HCT116 (cell line): Measurements from ENCODE around the gene SERPINI1. TPM values are rescaled to one million over a fixed set of nuclear protein-coding genes. Genes with fewer than 3 reads are reported as not detected.

Experiments
- ATAC-seq: fragments of 200-7000 bp; cut with Tn5 transposase; 2 replicates; pipeline ENCODE4 v1.9.1; 2020; ENCODE audit warnings: mild to moderate bottlenecking, moderate library complexity
- BruUV-seq: library from RNA; stranded (reverse); fragments of 400-500 nt; replicated peaks from 2 replicates; lab custom pipeline; 2021; lab: Mats Ljungman, UMichigan
- CTCF ChIA-PET: fragments of 300-600 bp; sonication (Branson Sonifier 250); formaldehyde crosslinking; loops from one replicate; lab custom pipeline; 2021; ENCODE audit warnings: antibody characterized with exemption; lab: Charles Lee
- POLR2A ChIA-PET: fragments of 300-600, 350-600 bp; sonication (Branson Sonifier 250); formaldehyde crosslinking; loops from one replicate; lab custom pipeline; 2021; ENCODE audit warnings: antibody characterized with exemption; lab: Charles Lee
- RAD21 ChIA-PET, 2 experiments: fragments of 300-600 bp; sonication (Branson Sonifier 250); formaldehyde crosslinking; loops; one replicate each; lab custom pipeline; 2023; ENCODE audit warnings: low total read pairs in 2 of 2; ENCODE audit not compliant: uncharacterized antibody in 2 of 2, unreplicated experiment in 2 of 2, low non-redundant PET in 1 of 2; lab: Charles Lee
- DNase-seq: peaks from one replicate; pipeline ENCODE4 v3.0.0-alpha.2; 2010; ENCODE audit warnings: low read depth, low spot score
- H2AFZ ChIP-seq: fragments of 200-600 bp; shearing (Covaris generic), sonication (generic); 2 replicates; pipeline ENCODE4 v1.6.1; 2017; ENCODE audit warnings: low read depth, mixed run types, mixed read lengths, antibody characterized with exemption, low read length; ENCODE audit not compliant: poor library complexity, severe bottlenecking
- H3K27ac ChIP-seq: 2 replicates; pipeline ENCODE4 v1.5.1; 2012; ENCODE audit warnings: low read depth, low read length
- H3K27me3 ChIP-seq: fragments of 200-600 bp; sonication (generic); 2 replicates; pipeline ENCODE4 v1.6.1; 2016; ENCODE audit warnings: mixed run types, low read length, mixed read lengths; ENCODE audit not compliant: insufficient read depth
- H3K36me3 ChIP-seq, 2 experiments: fragments of 200-500 bp in 1 of 2; fragments of 200-600 bp in 1 of 2; sonication (Bioruptor generic) in 1 of 2; sonication (generic) in 1 of 2; 2 replicates each; pipeline versions ENCODE4 v1.5.1 to v1.6.1; 2014 to 2016; ENCODE audit warnings: low read length in 2 of 2, inconsistent platforms in 1 of 2, mixed read lengths in 1 of 2, mixed run types in 1 of 2; ENCODE audit not compliant: insufficient read depth in 2 of 2, control insufficient read depth in 1 of 2
- H3K4me1 ChIP-seq, 2 experiments: fragments of 200-600 bp in 1 of 2; sonication (generic) in 1 of 2; 2 replicates each; pipeline versions ENCODE4 v1.5.1 to v1.6.1; 2012 to 2017; ENCODE audit warnings: low read length in 2 of 2, inconsistent platforms in 1 of 2, mild to moderate bottlenecking in 1 of 2, mixed read lengths in 1 of 2, mixed run types in 1 of 2, moderate library complexity in 1 of 2; ENCODE audit not compliant: insufficient read depth in 2 of 2, control insufficient read depth in 1 of 2
- H3K4me2 ChIP-seq: fragments of 200-600 bp; sonication (generic); 2 replicates; pipeline ENCODE4 v1.6.1; 2017; ENCODE audit warnings: mixed run types, low read length, mixed read lengths
- H3K4me3 ChIP-seq, 2 experiments: fragments of 200-600 bp in 1 of 2; sonication (generic) in 1 of 2; replicated peaks in 1 of 2; 2 replicates each; pipeline ENCODE4 v1.5.1; 2011 to 2016; ENCODE audit warnings: low read length in 2 of 2, control low read depth in 1 of 2, low read depth in 1 of 2, mild to moderate bottlenecking in 1 of 2, mixed read lengths in 1 of 2, mixed run types in 1 of 2
- H3K79me2 ChIP-seq: fragments of 200-600 bp; sonication (generic); 2 replicates; pipeline ENCODE4 v1.6.1; 2017; ENCODE audit warnings: mild to moderate bottlenecking, mixed run types, low read length, moderate library complexity, mixed read lengths; ENCODE audit not compliant: insufficient read depth
- H3K9ac ChIP-seq: fragments of 200-600 bp; sonication (generic); 2 replicates; pipeline ENCODE4 v1.6.1; 2016; ENCODE audit warnings: low read length, mixed read lengths
- H3K9me2 ChIP-seq: fragments of 200-600 bp; sonication (generic), shearing (Covaris generic); 2 replicates; pipeline ENCODE4 v1.6.1; 2017; ENCODE audit warnings: mixed run types, mild to moderate bottlenecking, moderate library complexity; ENCODE audit not compliant: insufficient read depth
- H3K9me3 ChIP-seq, 2 experiments: fragments of 200-500 bp in 1 of 2; fragments of 200-600 bp in 1 of 2; sonication (Bioruptor generic) in 1 of 2; sonication (generic) in 1 of 2; 2 replicates each; pipeline ENCODE4 v1.6.1; 2014 to 2017; ENCODE audit warnings: low read length in 2 of 2, mixed read lengths in 2 of 2, inconsistent platforms in 1 of 2, low read depth in 1 of 2, mild to moderate bottlenecking in 1 of 2, mixed run types in 1 of 2, moderate library complexity in 1 of 2; ENCODE audit not compliant: control insufficient read depth in 1 of 2, insufficient read depth in 1 of 2
- H4K20me1 ChIP-seq: fragments of 200-600 bp; sonication (generic), shearing (Covaris generic); 2 replicates; pipeline ENCODE4 v1.6.1; 2017; ENCODE audit warnings: mixed run types, mild to moderate bottlenecking, moderate library complexity; ENCODE audit not compliant: insufficient read depth
- ATF3 ChIP-seq: IDR thresholded peaks from 2 replicates; pipeline ENCODE4 v1.6.1; 2012
- CBX3 ChIP-seq: IDR thresholded peaks from 2 replicates; pipeline ENCODE4 v1.6.1; 2012; ENCODE audit warnings: low read depth
- CEBPB ChIP-seq: IDR thresholded peaks from 2 replicates; pipeline ENCODE4 v1.6.1; 2012; ENCODE audit warnings: low read depth
- ELF1 ChIP-seq: IDR thresholded peaks from 2 replicates; pipeline ENCODE4 v1.6.1; 2012; ENCODE audit warnings: low read depth, borderline replicate concordance
- EZH2phosphoT487 ChIP-seq: fragments of 200-600 bp; IDR thresholded peaks from 2 replicates; pipeline ENCODE4 v1.6.1; 2018; ENCODE audit warnings: antibody characterized with exemption, borderline replicate concordance
- JUND ChIP-seq: IDR thresholded peaks from 2 replicates; pipeline ENCODE4 v1.6.1; 2012
- MAX ChIP-seq: IDR thresholded peaks from 2 replicates; pipeline ENCODE4 v1.6.1; 2012
- POLR2A ChIP-seq: IDR thresholded peaks from 2 replicates; pipeline ENCODE4 v1.7.0; 2011; ENCODE audit warnings: borderline replicate concordance; ENCODE audit not compliant: insufficient read depth, insufficient read length; ENCODE audit errors: extremely low read depth
- SIN3A ChIP-seq: IDR thresholded peaks from 2 replicates; pipeline ENCODE4 v1.6.1; 2012; ENCODE audit warnings: low read depth
- SP1 ChIP-seq: IDR thresholded peaks from 2 replicates; pipeline ENCODE4 v1.6.1; 2012; ENCODE audit warnings: low read depth
- SRF ChIP-seq: IDR thresholded peaks from 2 replicates; pipeline ENCODE4 v1.6.1; 2012; ENCODE audit warnings: low read depth
- YY1 ChIP-seq: IDR thresholded peaks from 2 replicates; pipeline ENCODE4 v1.6.1; 2011; ENCODE audit warnings: low read length, low read depth, moderate library complexity, mild to moderate bottlenecking; ENCODE audit not compliant: insufficient replicate concordance; ENCODE audit errors: extremely low read depth
- ZBTB33 ChIP-seq: IDR thresholded peaks from 2 replicates; pipeline ENCODE4 v1.6.1; 2011; ENCODE audit warnings: mild to moderate bottlenecking, low read length, moderate library complexity; ENCODE audit not compliant: insufficient replicate concordance; ENCODE audit errors: extremely low read depth
- ZFX ChIP-seq: fragments of 450-650 bp; IDR thresholded peaks from 2 replicates; pipeline ENCODE4 v1.6.1; 2017
- intact Hi-C: fragments of 100-400 bp; cut with micrococcal nuclease; formaldehyde crosslinking; loops from 2 replicates; pipeline ENCODE4 v1.10.0; 2022
- total RNA-seq: library from RNA; stranded (reverse); gene quantifications from one replicate; pipeline ENCODE4 v1.2.1, GENCODE V29; 2021; ENCODE audit not compliant: unreplicated experiment

Gene SERPINI1
- total RNA-seq, 1 experiment from 2014 or later = 6.5 TPM

- no peaks in the 10 kb centered on the region for H3K9me3 ChIP-seq
- peaks cover 14% of the 10 kb centered on the region; the same call in 1 of the 2 replicates for H4K20me1 ChIP-seq
These were observed 20.6 kb upstream of the SERPINI1 start for GRCh38 chr3:167714871-167715270.

More at GRCh38 chr3:167714871-167715270, 20.6 kb upstream of the SERPINI1 start:
- no peak overlapping the region for H3K4me3 ChIP-seq
- H2AFZ ChIP-seq = no peak overlapping the region
- ChIA-PET CTCF (no interaction called here), POLR2A (no interaction called here), RAD21 (no interaction called here)
- H3K4me1 ChIP-seq = no peaks in the 10 kb centered on the region
- TF ChIP-seq ZBTB33 (no peak), SP1 (no peak), ZFX (no peak), CBX3 (no peak), CEBPB (no peak), SRF (no peak), MAX (no peak), EZH2phosphoT487 (no peak), YY1 (no peak), JUND (no peak), SIN3A (no peak), ATF3 (no peak), ELF1 (no peak), POLR2A (no peak)
- DNase-seq (no peak), ATAC-seq (no peak)
- H3K9me2 ChIP-seq = no peaks in the 10 kb centered on the region
- H3K9ac ChIP-seq = no peak overlapping the region
- H3K27me3 ChIP-seq = no peaks in the 10 kb centered on the region
- intact Hi-C loops = no loop called here
- no TSS peak for BruUV-seq
- H3K36me3 ChIP-seq = peaks cover 3 to 7% of the 10 kb centered on the region in 2 experiments; a peak in 1 of 4 replicates
- no peak overlapping the region for H3K27ac ChIP-seq
- H3K4me2 ChIP-seq = no peak overlapping the region
- peaks cover 89% of the 10 kb centered on the region for H3K79me2 ChIP-seq
